ENCODE data around the gene C14orf180.

GRCh38 chr14:104559804-104560585 lies 19.6 kb upstream of the C14orf180 start:
- no peak for TF ChIP-seq ZNF626 (tag by site-specific recombination; IDR thresholded peaks at IDR 0.05)
- TF ChIP-seq ZNF501 (tag by site-specific recombination; IDR thresholded peaks at IDR 0.05) = no peak
- TF ChIP-seq, protein P1, sequence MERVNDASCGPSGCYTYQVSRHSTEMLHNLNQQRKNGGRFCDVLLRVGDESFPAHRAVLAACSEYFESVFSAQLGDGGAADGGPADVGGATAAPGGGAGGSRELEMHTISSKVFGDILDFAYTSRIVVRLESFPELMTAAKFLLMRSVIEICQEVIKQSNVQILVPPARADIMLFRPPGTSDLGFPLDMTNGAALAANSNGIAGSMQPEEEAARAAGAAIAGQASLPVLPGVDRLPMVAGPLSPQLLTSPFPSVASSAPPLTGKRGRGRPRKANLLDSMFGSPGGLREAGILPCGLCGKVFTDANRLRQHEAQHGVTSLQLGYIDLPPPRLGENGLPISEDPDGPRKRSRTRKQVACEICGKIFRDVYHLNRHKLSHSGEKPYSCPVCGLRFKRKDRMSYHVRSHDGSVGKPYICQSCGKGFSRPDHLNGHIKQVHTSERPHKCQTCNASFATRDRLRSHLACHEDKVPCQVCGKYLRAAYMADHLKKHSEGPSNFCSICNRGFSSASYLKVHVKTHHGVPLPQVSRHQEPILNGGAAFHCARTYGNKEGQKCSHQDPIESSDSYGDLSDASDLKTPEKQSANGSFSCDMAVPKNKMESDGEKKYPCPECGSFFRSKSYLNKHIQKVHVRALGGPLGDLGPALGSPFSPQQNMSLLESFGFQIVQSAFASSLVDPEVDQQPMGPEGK (tag by site-specific recombination; IDR thresholded peaks at IDR 0.05) = no peak
- no peak for TF ChIP-seq ZNF335 (tag by site-specific recombination; conservative IDR thresholded peaks at IDR 0.05)
